Neural progenitor cell (in vitro differentiated cells): ENCODE measurements around the gene FAM83G. TPM values are rescaled to one million over a fixed set of nuclear protein-coding genes. Genes with fewer than 3 reads are reported as not detected.

Source experiments
- DNase-seq: peaks from one replicate; pipeline ENCODE4 v3.0.0-alpha.2; 2016; ENCODE audit warnings: low spot score
- H2AFZ ChIP-seq: fragments of 200-600 bp; sonication (generic); replicated peaks from 2 replicates; pipeline ENCODE4 v1.6.1; 2016; ENCODE audit warnings: antibody characterized with exemption
- H3F3A ChIP-seq: fragments of 200-600 bp; sonication (generic); 2 replicates; pipeline ENCODE4 v1.6.1; 2016; ENCODE audit warnings: antibody characterized with exemption, low read depth
- H3K27ac ChIP-seq: fragments of 200-600 bp; sonication (generic); 2 replicates; pipeline ENCODE4 v1.5.1; 2016; ENCODE audit warnings: mild to moderate bottlenecking
- H3K27me3 ChIP-seq: fragments of 200-600 bp; sonication (generic); 2 replicates; pipeline ENCODE4 v1.6.1; 2016; ENCODE audit warnings: mild to moderate bottlenecking, moderate library complexity
- H3K36me3 ChIP-seq: fragments of 200-600 bp; sonication (generic); 2 replicates; pipeline ENCODE4 v1.5.1; 2016
- H3K4me1 ChIP-seq: fragments of 200-600 bp; sonication (generic); 2 replicates; pipeline ENCODE4 v1.6.1; 2016; ENCODE audit warnings: mixed run types
- H3K4me2 ChIP-seq: fragments of 200-600 bp; sonication (generic); 2 replicates; pipeline ENCODE4 v1.6.1; 2016
- H3K4me3 ChIP-seq: fragments of 200-600 bp; sonication (generic); 2 replicates; pipeline ENCODE4 v1.5.1; 2016
- H3K79me2 ChIP-seq: fragments of 200-600 bp; sonication (generic); 2 replicates; pipeline ENCODE4 v1.6.1; 2016; ENCODE audit warnings: low read depth
- H3K9ac ChIP-seq: fragments of 200-600 bp; sonication (generic); 2 replicates; pipeline ENCODE4 v1.6.1; 2016
- H3K9me3 ChIP-seq: fragments of 200-600 bp; sonication (generic); 2 replicates; pipeline ENCODE4 v1.5.1; 2016; ENCODE audit warnings: low read depth
- H4K20me1 ChIP-seq: fragments of 200-600 bp; sonication (generic); 2 replicates; pipeline ENCODE4 v1.6.1; 2016; ENCODE audit warnings: low read depth
- H3K27ac Mint-ChIP-seq: 3 replicates; pipeline ENCODE4 v1.8.0; 2021; ENCODE audit warnings: mixed read lengths
- H3K27me3 Mint-ChIP-seq: 2 replicates; pipeline ENCODE4 v1.8.0; 2022; ENCODE audit warnings: low read depth, mild to moderate bottlenecking, inconsistent platforms, moderate library complexity, mixed read lengths; ENCODE audit not compliant: insufficient read depth
- H3K36me3 Mint-ChIP-seq: 3 replicates; pipeline ENCODE4 v1.8.0; 2021; ENCODE audit warnings: mixed read lengths
- H3K4me1 Mint-ChIP-seq: 3 replicates; pipeline ENCODE4 v1.8.0; 2021; ENCODE audit warnings: mixed read lengths
- H3K4me3 Mint-ChIP-seq: 3 replicates; pipeline ENCODE4 v1.8.0; 2021; ENCODE audit warnings: mild to moderate bottlenecking, moderate library complexity, mixed read lengths
- H3K9me3 Mint-ChIP-seq: 3 replicates; pipeline ENCODE4 v1.8.0; 2020; ENCODE audit warnings: mixed read lengths
- CTCF ChIP-seq: fragments of 200-600 bp; sonication (generic); IDR thresholded peaks from 2 replicates; pipeline ENCODE4 v1.5.1; 2017; ENCODE audit warnings: antibody characterized with exemption, mild to moderate bottlenecking
- EZH2 ChIP-seq: fragments of 200-600 bp; sonication (generic); IDR thresholded peaks from 2 replicates; pipeline ENCODE4 v1.6.1; 2017; ENCODE audit warnings: antibody characterized with exemption, mild to moderate bottlenecking, moderate library complexity
- EZH2phosphoT487 ChIP-seq: fragments of 200-600 bp; sonication (generic); IDR thresholded peaks from 2 replicates; pipeline ENCODE4 v1.6.1; 2017; ENCODE audit warnings: antibody characterized with exemption
- total RNA-seq: library from RNA; depleted of rRNA; stranded (reverse); fragments of >200 nt; gene quantifications from 2 replicates; pipeline ENCODE4 v1.2.3, GENCODE V29; 2015; ENCODE audit warnings: low replicate concordance

Gene FAM83G
- total RNA-seq, 1 donor from 2014 or later, result 9.9 TPM

GRCh38 chr17:18951941-18952842 lies 52.4 kb downstream of the FAM83G start, which contains the start of gene SLC5A10:
SLC5A10 (plus strand) TSS chr17:18952165; CDS start chr17:18952206, 41 bp downstream.
- Histone ChIP-seq H2AFZ (no peak within 1 kb of the TSS), H3K79me2 (no peaks in the 10 kb centered on the region), H3K27ac (no peak within 1 kb of the TSS), H3K4me3 (no peak within 1 kb of the TSS), H3K4me1 (no peaks in the 10 kb centered on the region), H3K4me2 (no peak within 1 kb of the TSS), H3K9ac (no peak within 1 kb of the TSS), H3F3A (no peaks in the 10 kb centered on the region), H3K27me3 (no peaks in the 10 kb centered on the region), H3K9me3 (no peaks in the 10 kb centered on the region), H3K36me3 (no peaks in the 10 kb centered on the region), H4K20me1 (no peaks in the 10 kb centered on the region)
- Mint-ChIP-seq H3K4me3 (no peak within 1 kb of the TSS), H3K9me3 (no peaks in the 10 kb centered on the region), H3K27ac (no peak within 1 kb of the TSS), H3K4me1 (no peaks in the 10 kb centered on the region), H3K36me3 (no peaks in the 10 kb centered on the region), H3K27me3 (peaks cover 5% of the 10 kb centered on the region)
- DNase-seq, result peak; percentile 47
- TF ChIP-seq EZH2phosphoT487, result no peak
- peak; percentile 38 for TF ChIP-seq CTCF

DNA sequence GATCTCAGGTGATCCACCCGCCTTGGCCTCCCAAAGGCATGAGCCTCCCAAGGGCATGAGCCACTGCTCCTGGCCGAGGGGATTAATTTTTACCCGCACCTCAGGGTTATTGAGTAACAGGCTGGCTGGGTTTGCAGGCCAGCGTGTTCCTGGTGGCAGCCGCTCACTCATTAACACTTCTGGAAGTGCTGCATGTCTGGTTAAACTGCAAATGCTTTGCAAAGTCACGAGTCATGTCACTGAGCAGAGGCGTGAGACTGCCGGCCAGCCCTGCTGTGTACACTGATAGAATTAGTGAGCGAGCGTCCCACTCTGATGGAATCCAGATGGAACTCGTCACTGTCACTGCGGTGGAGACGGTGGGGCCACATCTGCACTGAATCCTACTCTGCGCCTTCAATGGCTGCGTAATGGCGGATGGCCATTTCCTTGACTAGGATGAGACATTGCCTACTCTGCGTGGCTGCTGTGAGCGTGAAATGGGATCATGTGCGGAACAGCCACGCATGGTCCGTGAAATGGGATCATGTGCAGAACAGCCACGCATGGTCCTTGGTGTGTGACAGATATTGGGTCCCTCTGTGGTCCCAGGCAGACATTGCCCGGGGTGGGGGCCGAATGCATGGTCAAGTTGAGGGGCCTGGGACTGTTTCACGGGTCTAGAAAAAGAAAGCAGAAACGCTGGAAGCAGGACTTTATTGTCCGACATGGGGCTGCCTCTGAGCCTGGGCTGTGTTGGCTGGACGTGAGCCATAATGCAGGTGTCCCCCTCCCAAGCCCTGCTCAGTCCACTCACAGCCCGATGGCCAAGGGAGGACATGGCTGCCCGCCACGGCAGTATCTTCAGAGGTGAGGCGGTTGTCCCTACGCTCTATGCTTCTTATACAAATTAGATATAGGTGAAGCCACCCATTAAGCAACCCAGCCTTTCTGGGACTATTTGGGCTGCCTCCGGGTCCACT lies 53.3 kb downstream of the FAM83G start:
- no peak for TF ChIP-seq EZH2
- TF ChIP-seq EZH2phosphoT487, result no peak
- no peak for TF ChIP-seq CTCF
- H3K27ac Mint-ChIP-seq, result no peak overlapping the region
- Histone ChIP-seq H3K27me3 (no peaks in the 10 kb centered on the region), H3K4me2 (no peak overlapping the region), H3K36me3 (no peaks in the 10 kb centered on the region), H3K79me2 (no peaks in the 10 kb centered on the region), H3K4me1 (peaks cover 4% of the 10 kb centered on the region), H3K9ac (no peak overlapping the region), H3F3A (no peaks in the 10 kb centered on the region), H3K4me3 (no peak overlapping the region), H2AFZ (no peak overlapping the region), H3K9me3 (no peaks in the 10 kb centered on the region), H3K27ac (no peak overlapping the region), H4K20me1 (no peaks in the 10 kb centered on the region)
- H3K4me3 Mint-ChIP-seq, result no peak overlapping the region
- no peak for DNase-seq
- H3K27me3 Mint-ChIP-seq, result peaks cover 6% of the 10 kb centered on the region
- H3K4me1 Mint-ChIP-seq, result peaks cover 3% of the 10 kb centered on the region
- no peaks in the 10 kb centered on the region for H3K36me3 Mint-ChIP-seq
- no peaks in the 10 kb centered on the region for H3K9me3 Mint-ChIP-seq

GRCh38 chr17:18950346-18950745 lies 54.2 kb downstream of the FAM83G start:
- H3K27me3 Mint-ChIP-seq, result peaks cover 6% of the 10 kb centered on the region
- Histone ChIP-seq H4K20me1 (no peaks in the 10 kb centered on the region), H3K4me3 (no peak overlapping the region), H3K79me2 (no peaks in the 10 kb centered on the region), H3K9ac (no peak overlapping the region), H3K9me3 (no peaks in the 10 kb centered on the region), H3K27me3 (no peaks in the 10 kb centered on the region), H3K4me2 (no peak overlapping the region), H3K36me3 (no peaks in the 10 kb centered on the region), H2AFZ (peak overlapping the region; percentile 72), H3K4me1 (peaks cover 11% of the 10 kb centered on the region), H3F3A (no peaks in the 10 kb centered on the region), H3K27ac (no peak overlapping the region)
- no peaks in the 10 kb centered on the region for H3K9me3 Mint-ChIP-seq
- H3K27ac Mint-ChIP-seq, result no peak overlapping the region
- no peak overlapping the region for H3K4me3 Mint-ChIP-seq
- H3K36me3 Mint-ChIP-seq, result no peaks in the 10 kb centered on the region
- peaks cover 3% of the 10 kb centered on the region for H3K4me1 Mint-ChIP-seq
- no peak for DNase-seq
- no peak for TF ChIP-seq EZH2phosphoT487
- no peak for TF ChIP-seq CTCF
- TF ChIP-seq EZH2, result no peak
